Parathyroid adenoma (tissue), 2 donors: Measurements from ENCODE around the gene GPR17.

Experiments used
- H2AFZ ChIP-seq: fragments of 300-600 bp; sonication (generic); one replicate; pipeline ENCODE4 v1.7.0; 2017; ENCODE audit warnings: antibody characterized with exemption, mild to moderate bottlenecking
- H3K27ac ChIP-seq: fragments of 300-600 bp; sonication (generic); one replicate; pipeline ENCODE4 v1.7.0; 2017
- H3K27me3 ChIP-seq: fragments of 300-600 bp; sonication (generic); one replicate; pipeline ENCODE4 v1.7.0; 2017; ENCODE audit warnings: low read length; ENCODE audit not compliant: control insufficient read depth, insufficient read depth
- H3K36me3 ChIP-seq: fragments of 300-600 bp; sonication (generic); one replicate; pipeline ENCODE4 v1.7.0; 2017; ENCODE audit warnings: low read length; ENCODE audit not compliant: control insufficient read depth, insufficient read depth
- H3K4me1 ChIP-seq: fragments of 300-600 bp; sonication (generic); one replicate; pipeline ENCODE4 v1.7.0; 2017; ENCODE audit warnings: control low read depth
- H3K4me2 ChIP-seq: fragments of 300-600 bp; sonication (generic); one replicate; pipeline ENCODE4 v1.7.0; 2017; ENCODE audit warnings: low read length
- H3K4me3 ChIP-seq: fragments of 300-600 bp; sonication (generic); one replicate; pipeline ENCODE4 v1.7.0; 2017; ENCODE audit warnings: low read depth, low read length
- H3K79me2 ChIP-seq: fragments of 300-600 bp; sonication (generic); one replicate; pipeline ENCODE4 v1.7.0; 2017; ENCODE audit warnings: control low read depth
- H3K9ac ChIP-seq: fragments of 300-600 bp; sonication (generic); one replicate; pipeline ENCODE4 v1.7.0; 2017; ENCODE audit warnings: mild to moderate bottlenecking
- H3K9me3 ChIP-seq: fragments of 300-600 bp; sonication (generic); one replicate; pipeline ENCODE4 v1.7.0; 2017; ENCODE audit warnings: low read length; ENCODE audit not compliant: control insufficient read depth
- TF ChIP-seq, protein P1 (sequence below): fragments of 300-600 bp; sonication (generic); IDR thresholded peaks from one replicate; pipeline ENCODE4 v1.7.0; 2017; ENCODE audit warnings: antibody characterized with exemption, mild to moderate bottlenecking
- donor health status: primary hyperparathyroidism.

The GPR17 gene

DNA sequence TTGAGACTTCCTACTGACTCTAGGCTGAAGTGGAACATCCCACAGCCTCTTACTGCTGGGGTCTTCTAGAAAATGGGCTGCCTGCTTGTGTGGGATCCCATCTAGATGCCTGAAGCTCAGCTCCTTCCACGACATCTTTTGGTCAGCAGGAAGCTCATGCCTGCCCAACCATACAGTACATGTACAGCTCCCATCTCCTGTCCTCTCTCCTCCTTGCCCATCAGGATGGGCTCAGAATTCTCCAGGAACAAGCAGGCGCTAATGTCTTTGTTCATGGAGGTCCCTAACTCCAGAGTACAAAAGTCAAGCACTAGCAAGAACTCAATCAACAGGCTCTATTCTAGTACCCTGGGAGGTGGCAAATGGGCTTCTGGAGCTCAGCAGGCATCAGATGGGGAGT lies 31.7 kb upstream of the GPR17 start:
- no peak overlapping the region for H3K4me2 ChIP-seq
- no peaks in the 10 kb centered on the region for H3K36me3 ChIP-seq
- H3K27ac ChIP-seq: no peak overlapping the region
- no peaks in the 10 kb centered on the region for H3K9me3 ChIP-seq
- no peaks in the 10 kb centered on the region for H3K79me2 ChIP-seq
- no peaks in the 10 kb centered on the region for H3K4me1 ChIP-seq
- TF ChIP-seq, protein P1, sequence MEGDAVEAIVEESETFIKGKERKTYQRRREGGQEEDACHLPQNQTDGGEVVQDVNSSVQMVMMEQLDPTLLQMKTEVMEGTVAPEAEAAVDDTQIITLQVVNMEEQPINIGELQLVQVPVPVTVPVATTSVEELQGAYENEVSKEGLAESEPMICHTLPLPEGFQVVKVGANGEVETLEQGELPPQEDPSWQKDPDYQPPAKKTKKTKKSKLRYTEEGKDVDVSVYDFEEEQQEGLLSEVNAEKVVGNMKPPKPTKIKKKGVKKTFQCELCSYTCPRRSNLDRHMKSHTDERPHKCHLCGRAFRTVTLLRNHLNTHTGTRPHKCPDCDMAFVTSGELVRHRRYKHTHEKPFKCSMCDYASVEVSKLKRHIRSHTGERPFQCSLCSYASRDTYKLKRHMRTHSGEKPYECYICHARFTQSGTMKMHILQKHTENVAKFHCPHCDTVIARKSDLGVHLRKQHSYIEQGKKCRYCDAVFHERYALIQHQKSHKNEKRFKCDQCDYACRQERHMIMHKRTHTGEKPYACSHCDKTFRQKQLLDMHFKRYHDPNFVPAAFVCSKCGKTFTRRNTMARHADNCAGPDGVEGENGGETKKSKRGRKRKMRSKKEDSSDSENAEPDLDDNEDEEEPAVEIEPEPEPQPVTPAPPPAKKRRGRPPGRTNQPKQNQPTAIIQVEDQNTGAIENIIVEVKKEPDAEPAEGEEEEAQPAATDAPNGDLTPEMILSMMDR: no peak
- no peak overlapping the region for H3K9ac ChIP-seq
- H3K27me3 ChIP-seq: no peaks in the 10 kb centered on the region
- no peak overlapping the region for H3K4me3 ChIP-seq
- no peak overlapping the region for H2AFZ ChIP-seq

DNA sequence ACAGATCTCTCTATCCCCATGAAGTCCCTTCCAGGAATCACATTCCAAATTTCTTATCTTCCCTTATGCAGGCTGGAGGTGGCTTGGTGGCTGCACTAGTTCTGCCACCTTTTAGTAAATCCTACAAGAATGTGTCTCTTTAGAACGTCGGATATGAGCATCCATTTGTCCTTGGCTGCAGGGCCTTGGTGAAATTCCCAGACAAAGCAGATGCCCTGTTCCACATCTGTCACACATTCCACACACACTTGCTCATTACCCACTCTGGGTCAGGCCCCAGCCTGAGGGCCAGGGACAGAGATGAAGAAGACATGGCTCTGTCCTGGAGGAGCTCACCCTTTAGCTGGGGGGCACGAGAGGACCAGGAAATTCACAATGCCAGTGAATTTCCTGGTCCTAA lies 31.2 kb upstream of the GPR17 start:
- TF ChIP-seq, protein P1: no peak
- H2AFZ ChIP-seq: no peak overlapping the region

DNA sequence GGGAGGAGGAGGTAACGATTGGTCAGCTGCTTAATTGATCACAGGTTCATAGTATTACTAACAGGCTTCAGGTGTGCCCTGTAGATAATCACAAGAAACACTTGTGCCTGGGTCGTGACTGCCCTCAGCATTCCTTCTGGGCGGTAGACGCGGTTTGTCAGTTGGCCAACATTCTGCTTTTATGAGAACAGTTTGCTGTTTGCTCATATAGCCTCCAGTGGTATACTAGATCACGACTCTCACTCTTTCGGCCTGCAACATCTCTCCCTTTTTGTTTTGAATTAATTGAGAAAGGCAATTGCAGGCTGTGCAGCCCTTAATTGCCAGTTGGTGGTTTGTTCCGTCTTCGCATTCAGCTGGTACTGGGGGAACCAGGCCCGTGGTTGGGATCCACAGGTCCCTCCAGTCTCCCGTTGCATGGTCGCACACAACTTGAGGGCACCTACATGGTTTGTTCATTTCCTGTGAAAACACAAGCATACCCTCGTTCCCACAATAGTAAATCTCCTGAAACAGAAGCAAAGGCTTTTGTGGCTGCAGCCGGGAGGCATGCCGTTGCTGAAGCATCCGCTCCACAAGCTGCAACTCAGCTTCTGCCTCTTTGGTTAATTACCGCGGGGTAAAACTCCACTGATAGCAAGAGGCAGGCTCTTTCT lies 30.3 kb upstream of the GPR17 start:
- Histone ChIP-seq H3K9ac (no peak overlapping the region), H3K4me2 (no peak overlapping the region), H3K27ac (no peak overlapping the region), H3K79me2 (no peaks in the 10 kb centered on the region), H3K36me3 (no peaks in the 10 kb centered on the region), H3K9me3 (no peaks in the 10 kb centered on the region), H2AFZ (no peak overlapping the region), H3K4me1 (no peaks in the 10 kb centered on the region), H3K27me3 (no peaks in the 10 kb centered on the region), H3K4me3 (no peak overlapping the region)
- TF ChIP-seq, protein P1: no peak

More for the DNA sequence above, 31.2 kb upstream of the GPR17 start:
- H3K4me3 ChIP-seq: no peak overlapping the region
- no peaks in the 10 kb centered on the region for H3K4me1 ChIP-seq
- no peaks in the 10 kb centered on the region for H3K36me3 ChIP-seq
- H3K27me3 ChIP-seq: no peaks in the 10 kb centered on the region
- no peak overlapping the region for H3K27ac ChIP-seq
- no peak overlapping the region for H3K9ac ChIP-seq
- no peaks in the 10 kb centered on the region for H3K79me2 ChIP-seq
- H3K4me2 ChIP-seq: no peak overlapping the region
- H3K9me3 ChIP-seq: no peaks in the 10 kb centered on the region

DNA sequence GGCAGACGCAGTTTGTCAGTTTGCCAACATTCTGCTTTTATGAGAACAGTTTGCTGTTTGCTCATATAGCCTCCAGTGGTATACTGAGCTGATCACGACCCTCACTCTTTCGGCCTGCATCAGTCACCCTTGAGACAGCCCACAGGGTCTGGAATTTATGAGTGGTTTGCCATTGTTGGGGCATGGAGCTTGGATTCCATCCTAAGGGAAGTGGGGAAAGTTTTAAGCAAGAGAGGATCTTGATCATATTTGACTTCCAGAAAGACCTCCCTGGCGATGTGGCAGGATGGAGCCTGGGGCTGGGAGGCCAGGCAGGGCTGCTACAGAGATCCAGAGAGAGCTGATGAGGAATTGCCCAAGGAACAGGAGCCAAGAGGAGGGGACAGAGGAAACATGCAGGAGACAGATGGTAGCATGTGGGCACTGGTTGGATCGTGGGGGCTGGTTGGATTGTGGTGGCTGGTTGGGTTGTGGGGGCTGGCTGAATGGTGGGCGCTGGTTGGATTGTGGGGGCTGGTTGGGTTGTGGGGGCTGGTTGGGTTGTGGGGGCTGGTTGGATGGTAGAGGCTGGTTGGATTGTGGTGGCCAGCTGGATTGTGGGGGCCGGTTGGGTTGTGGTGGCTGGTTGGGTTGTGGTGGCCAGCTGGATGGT lies 27.3 kb upstream of the GPR17 start:
- Histone ChIP-seq H3K4me2 (no peak overlapping the region), H2AFZ (no peak overlapping the region), H3K4me1 (no peaks in the 10 kb centered on the region), H3K9ac (no peak overlapping the region), H3K36me3 (no peaks in the 10 kb centered on the region), H3K79me2 (no peaks in the 10 kb centered on the region), H3K9me3 (no peaks in the 10 kb centered on the region), H3K27me3 (no peaks in the 10 kb centered on the region), H3K27ac (no peak overlapping the region), H3K4me3 (no peak overlapping the region)
- TF ChIP-seq, protein P1: no peak

DNA sequence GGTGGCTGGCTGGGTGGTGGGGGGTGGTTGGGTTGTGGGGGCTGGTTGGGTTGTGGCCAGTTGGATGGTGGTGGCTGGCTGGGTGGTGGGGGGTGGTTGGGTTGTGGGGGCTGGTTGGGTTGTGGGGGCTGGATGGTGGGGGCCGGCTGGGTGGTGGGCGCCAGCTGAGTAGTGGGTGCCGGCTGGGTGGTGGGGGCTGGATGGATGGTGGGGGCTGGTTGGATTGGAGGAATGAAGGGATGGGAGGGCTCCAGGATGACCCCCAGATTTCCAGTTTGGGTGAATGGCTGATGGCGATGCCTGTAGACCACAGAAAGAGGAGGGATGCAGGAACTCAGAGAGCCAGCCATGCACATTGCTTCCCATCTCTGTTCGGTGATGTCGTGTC lies 26.8 kb upstream of the GPR17 start:
- Histone ChIP-seq H3K36me3 (no peaks in the 10 kb centered on the region), H3K79me2 (no peaks in the 10 kb centered on the region), H3K4me3 (no peak overlapping the region), H3K9me3 (no peaks in the 10 kb centered on the region), H3K4me2 (no peak overlapping the region), H3K27me3 (no peaks in the 10 kb centered on the region), H3K9ac (no peak overlapping the region), H3K27ac (no peak overlapping the region), H3K4me1 (no peaks in the 10 kb centered on the region), H2AFZ (no peak overlapping the region)
- TF ChIP-seq, protein P1: no peak
